IMR-90 (cell line): Measurements from ENCODE around the gene BCAT1. TPM values are rescaled to one million over a fixed set of nuclear protein-coding genes. Genes with fewer than 3 reads are reported as not detected.

Experiments used
- ATAC-seq: fragments of 200-7000 bp; cut with Tn5 transposase; 2 replicates; pipeline ENCODE4 v1.9.1; 2020; ENCODE audit warnings: low read depth, mild to moderate bottlenecking, moderate library complexity
- BruUV-seq: library from RNA; stranded (reverse); fragments of 400-500 nt; replicated peaks from 2 replicates; lab custom pipeline; 2021; lab: Mats Ljungman, UMichigan
- CTCF ChIA-PET: fragments of 300-600 bp; formaldehyde crosslinking; extraction: SDS; loops from one replicate; lab custom pipeline; 2021; ENCODE audit warnings: antibody characterized with exemption; lab: Yijun Ruan, JAX
- POLR2A ChIA-PET: fragments of 300-600 bp; sonication (Branson Sonifier 250); formaldehyde crosslinking; loops from one replicate; lab custom pipeline; 2022; ENCODE audit warnings: antibody characterized with exemption; ENCODE audit not compliant: unreplicated experiment; lab: Charles Lee
- DNase-seq: peaks from one replicate; pipeline ENCODE4 v3.0.0; 2013
- H2AFZ ChIP-seq: replicated peaks from 2 replicates; pipeline ENCODE3; 2013; ENCODE audit warnings: low read length, mild to moderate bottlenecking; ENCODE audit not compliant: poor library complexity
- H2AK5ac ChIP-seq: 2 replicates; pipeline ENCODE4 v1.6.1; 2013; ENCODE audit warnings: low read depth, low read length, inconsistent platforms
- H2AK9ac ChIP-seq: replicated peaks from 2 replicates; pipeline ENCODE3; 2013; ENCODE audit warnings: mild to moderate bottlenecking, low read depth, low read length, moderate library complexity; ENCODE audit not compliant: poor library complexity
- H2BK120ac ChIP-seq: 2 replicates; pipeline ENCODE4 v1.6.1; 2013; ENCODE audit warnings: low read depth, low read length, inconsistent platforms
- H2BK15ac ChIP-seq: 3 replicates; pipeline ENCODE4 v1.6.1; 2013; ENCODE audit warnings: low read depth, low read length, inconsistent platforms
- H2BK20ac ChIP-seq: 2 replicates; pipeline ENCODE4 v1.6.1; 2013; ENCODE audit warnings: low read depth, mild to moderate bottlenecking, inconsistent platforms, low read length, moderate library complexity
- H2BK5ac ChIP-seq: 2 replicates; pipeline ENCODE4 v1.6.1; 2013; ENCODE audit warnings: mild to moderate bottlenecking, low read depth, low read length, inconsistent platforms; ENCODE audit not compliant: poor library complexity, severe bottlenecking
- H3K14ac ChIP-seq: replicated peaks from 2 replicates; pipeline ENCODE4 v1.6.1; 2013; ENCODE audit warnings: low read depth, low read length, inconsistent platforms
- H3K18ac ChIP-seq: 2 replicates; pipeline ENCODE4 v1.6.1; 2013; ENCODE audit warnings: low read depth, low read length, control low read depth
- H3K23ac ChIP-seq: 2 replicates; pipeline ENCODE4 v1.6.1; 2013; ENCODE audit warnings: low read depth, low read length, inconsistent platforms
- H3K27ac ChIP-seq: 2 replicates; pipeline ENCODE4 v1.5.1; 2013; ENCODE audit warnings: mild to moderate bottlenecking, control low read depth, low read length; ENCODE audit not compliant: insufficient read depth
- H3K27me3 ChIP-seq: 2 replicates; pipeline ENCODE4 v1.6.1; 2013; ENCODE audit warnings: low read length; ENCODE audit not compliant: control insufficient read depth, insufficient read depth
- H3K36me3 ChIP-seq: 2 replicates; pipeline ENCODE4 v1.6.1; 2013; ENCODE audit warnings: low read length, mixed read lengths; ENCODE audit not compliant: control insufficient read depth, insufficient read depth
- H3K4ac ChIP-seq: 2 replicates; pipeline ENCODE4 v1.6.1; 2013; ENCODE audit warnings: low read depth, low read length, inconsistent platforms
- H3K4me1 ChIP-seq: 2 replicates; pipeline ENCODE4 v1.6.1; 2013; ENCODE audit warnings: low read length, mixed read lengths; ENCODE audit not compliant: control insufficient read depth, insufficient read depth
- H3K4me2 ChIP-seq: 2 replicates; pipeline ENCODE4 v1.6.1; 2013; ENCODE audit warnings: low read depth, mild to moderate bottlenecking, control low read depth, low read length, moderate library complexity
- H3K4me3 ChIP-seq: 2 replicates; pipeline ENCODE4 v1.5.1; 2013; ENCODE audit warnings: low read depth, mild to moderate bottlenecking, control low read depth, low read length, moderate library complexity; ENCODE audit not compliant: insufficient read depth
- H3K56ac ChIP-seq: 2 replicates; pipeline ENCODE4 v1.6.1; 2013; ENCODE audit warnings: low read length, inconsistent platforms; ENCODE audit not compliant: insufficient read depth; ENCODE audit errors: extremely low read depth
- H3K79me1 ChIP-seq, 2 experiments: 2 replicates each; pipeline ENCODE4 v1.6.1; 2013; ENCODE audit warnings: low read length in 2 of 2, inconsistent platforms in 1 of 2, low read depth in 1 of 2
- H3K9ac ChIP-seq: 2 replicates; pipeline ENCODE4 v1.6.1; 2013; ENCODE audit warnings: low read depth, low read length, control low read depth
- H3K9me1 ChIP-seq: 2 replicates; pipeline ENCODE4 v1.6.1; 2013; ENCODE audit warnings: low read length, inconsistent platforms; ENCODE audit not compliant: insufficient read depth
- H3K9me3 ChIP-seq: 2 replicates; pipeline ENCODE4 v1.6.1; 2013; ENCODE audit warnings: low read length; ENCODE audit not compliant: control insufficient read depth, insufficient read depth
- H4K20me1 ChIP-seq: 2 replicates; pipeline ENCODE4 v1.6.1; 2013; ENCODE audit warnings: low read length, inconsistent platforms; ENCODE audit not compliant: insufficient read depth
- H4K5ac ChIP-seq: 2 replicates; pipeline ENCODE4 v1.6.1; 2013; ENCODE audit warnings: mild to moderate bottlenecking, low read depth, low read length, control low read depth
- H4K8ac ChIP-seq, 2 experiments: 2 replicates each; pipeline ENCODE4 v1.6.1; 2013; ENCODE audit warnings: low read depth in 2 of 2, low read length in 2 of 2, control low read depth in 1 of 2, inconsistent platforms in 1 of 2
- H4K91ac ChIP-seq: 2 replicates; pipeline ENCODE4 v1.6.1; 2013; ENCODE audit warnings: low read depth, low read length, inconsistent platforms; ENCODE audit not compliant: insufficient read depth
- CEBPB ChIP-seq: IDR thresholded peaks from 2 replicates; pipeline ENCODE4 v1.6.1; 2012; ENCODE audit warnings: low read depth, low read length, improper control_type of control experiment
- NFE2L2 ChIP-seq: fragments of 150-350 bp; IDR thresholded peaks from 2 replicates; pipeline ENCODE4 v1.6.1; 2016; ENCODE audit warnings: low read depth, mild to moderate bottlenecking, low read length
- POLR2A ChIP-seq: IDR thresholded peaks from 2 replicates; pipeline ENCODE4 v1.6.1; 2012; ENCODE audit warnings: mild to moderate bottlenecking, low read depth, low read length
- WGBS, 2 experiments: methylation state at CpG; one replicate each; pipeline versions ENCODE4 v1.1.5 to v1.1.7; 2013; ENCODE audit warnings: missing lambda C conversion rate in 2 of 2; ENCODE audit not compliant: insufficient read length in 1 of 2; ENCODE audit errors: extremely low coverage in 2 of 2; 5-methylcytosine and 5-hydroxymethylcytosine counted together
- dilution Hi-C: fragments of 300-500 bp; cut with HindIII; formaldehyde crosslinking; loops from one replicate; pipeline ENCODE4 v1.14.3; 2018; ENCODE audit warnings: low sequenced_read_pairs; ENCODE audit not compliant: unreplicated experiment
- in situ Hi-C: fragments of 300-500 bp; cut with MboI; formaldehyde crosslinking; loops from 3 replicates; pipeline ENCODE4 v1.14.3; 2019; ENCODE audit warnings: low sequenced_read_pairs, inconsistent platforms, mixed read lengths
- intact Hi-C: fragments of 100-400 bp; cut with micrococcal nuclease; formaldehyde crosslinking; loops from 2 replicates; pipeline ENCODE4 v1.10.0; 2022
- polyA plus RNA-seq, 3 experiments: library from polyadenylated mRNA; depleted of rRNA; stranded (reverse); fragments of >200 nt; gene quantifications; 2 replicates each; pipeline ENCODE4 v1.2.3, GENCODE V29; 2012; ENCODE audit warnings: low replicate concordance in 1 of 3
- total RNA-seq: library from RNA; depleted of rRNA; stranded (reverse); fragments of >200 nt; gene quantifications from 2 replicates; pipeline ENCODE4 v1.2.3, GENCODE V29; 2012
- TF ChIP-seq, protein P1 (sequence below): conservative IDR thresholded peaks from 2 replicates; pipeline ENCODE4 v1.5.1; 2012; ENCODE audit warnings: mild to moderate bottlenecking, low read depth, low read length, improper control_type of control experiment
- TF ChIP-seq, protein P2 (sequence below): fragments of 150-350 bp; IDR thresholded peaks from 2 replicates; pipeline ENCODE4 v1.6.1; 2017; ENCODE audit warnings: mild to moderate bottlenecking, antibody characterized with exemption, low read length, low read depth
- TF ChIP-seq, protein P3 (sequence below): fragments of 150-350 bp; IDR thresholded peaks from 2 replicates; pipeline ENCODE4 v1.6.1; 2016; ENCODE audit warnings: low read depth, mild to moderate bottlenecking, low read length, moderate library complexity, borderline replicate concordance

Gene BCAT1
- total and polyA plus RNA-seq, 2 of the 4 experiments (the other 2 are of a cell fraction): 30.4 to 683 TPM

- no peak for DNase-seq
- H3K56ac ChIP-seq: no peak overlapping the region
- no peak overlapping the region for H4K8ac ChIP-seq
- dilution Hi-C loops (no loop called here), intact Hi-C loops (no loop called here), in situ Hi-C loops (no loop called here)
- peak overlapping the region; percentile 69 for H3K18ac ChIP-seq
- WGBS, 2 experiments: 94% methylated on average over 9 of the region's 13 CpGs; no CpG with 5 or more reads in 1 of the 2 experiments
- H3K9ac ChIP-seq: no peak overlapping the region
- POLR2A ChIA-PET: no interaction called here
- no TSS peak for BruUV-seq
- peaks cover 22% of the 10 kb centered on the region; the same call in 1 of the 2 replicates for H4K20me1 ChIP-seq
- peaks cover 15% of the 10 kb centered on the region for H3K36me3 ChIP-seq
- no peak overlapping the region for H2AFZ ChIP-seq
- no peak overlapping the region for H3K4me2 ChIP-seq
- H3K27ac ChIP-seq: peak overlapping the region; percentile 42; the same call in 1 of the 2 replicates
- no peak overlapping the region for H2BK20ac ChIP-seq
- no peaks in the 10 kb centered on the region for H3K27me3 ChIP-seq
- H3K4ac ChIP-seq: peak overlapping the region; percentile 44; the same call in 1 of the 2 replicates
- H4K91ac ChIP-seq: no peak overlapping the region
- peaks cover 12% of the 10 kb centered on the region for H3K4me1 ChIP-seq
- CTCF ChIA-PET: interaction anchor here (0.8 to 1.0 kb wide), 2 partner anchors 13 to 150 kb away, joined by 3 read pairs; no protein-coding TSS in a partner anchor
- no peak overlapping the region for H2AK9ac ChIP-seq
- H3K14ac ChIP-seq: peak overlapping the region; percentile 56; the same call in 1 of the 2 replicates
- H2AK5ac ChIP-seq: 0 out of 2 replicates have a peak overlapping the region, but pooled peaks have one; percentile 48
- H3K79me1 ChIP-seq: peaks cover 21 to 46% of the 10 kb centered on the region in 2 experiments; a peak in 3 of 4 replicates
- no peak overlapping the region for H2BK5ac ChIP-seq
- H3K4me3 ChIP-seq: no peak overlapping the region
- H4K5ac ChIP-seq: peak overlapping the region; percentile 30; the same call in 1 of the 2 replicates
- peaks cover 13% of the 10 kb centered on the region for H3K9me1 ChIP-seq
- H2BK15ac ChIP-seq: no peak overlapping the region
- TF ChIP-seq, protein P1, sequence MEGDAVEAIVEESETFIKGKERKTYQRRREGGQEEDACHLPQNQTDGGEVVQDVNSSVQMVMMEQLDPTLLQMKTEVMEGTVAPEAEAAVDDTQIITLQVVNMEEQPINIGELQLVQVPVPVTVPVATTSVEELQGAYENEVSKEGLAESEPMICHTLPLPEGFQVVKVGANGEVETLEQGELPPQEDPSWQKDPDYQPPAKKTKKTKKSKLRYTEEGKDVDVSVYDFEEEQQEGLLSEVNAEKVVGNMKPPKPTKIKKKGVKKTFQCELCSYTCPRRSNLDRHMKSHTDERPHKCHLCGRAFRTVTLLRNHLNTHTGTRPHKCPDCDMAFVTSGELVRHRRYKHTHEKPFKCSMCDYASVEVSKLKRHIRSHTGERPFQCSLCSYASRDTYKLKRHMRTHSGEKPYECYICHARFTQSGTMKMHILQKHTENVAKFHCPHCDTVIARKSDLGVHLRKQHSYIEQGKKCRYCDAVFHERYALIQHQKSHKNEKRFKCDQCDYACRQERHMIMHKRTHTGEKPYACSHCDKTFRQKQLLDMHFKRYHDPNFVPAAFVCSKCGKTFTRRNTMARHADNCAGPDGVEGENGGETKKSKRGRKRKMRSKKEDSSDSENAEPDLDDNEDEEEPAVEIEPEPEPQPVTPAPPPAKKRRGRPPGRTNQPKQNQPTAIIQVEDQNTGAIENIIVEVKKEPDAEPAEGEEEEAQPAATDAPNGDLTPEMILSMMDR: no peak
- TF ChIP-seq NFE2L2 (no peak), POLR2A (no peak), CEBPB (no peak)
- TF ChIP-seq, protein P2, sequence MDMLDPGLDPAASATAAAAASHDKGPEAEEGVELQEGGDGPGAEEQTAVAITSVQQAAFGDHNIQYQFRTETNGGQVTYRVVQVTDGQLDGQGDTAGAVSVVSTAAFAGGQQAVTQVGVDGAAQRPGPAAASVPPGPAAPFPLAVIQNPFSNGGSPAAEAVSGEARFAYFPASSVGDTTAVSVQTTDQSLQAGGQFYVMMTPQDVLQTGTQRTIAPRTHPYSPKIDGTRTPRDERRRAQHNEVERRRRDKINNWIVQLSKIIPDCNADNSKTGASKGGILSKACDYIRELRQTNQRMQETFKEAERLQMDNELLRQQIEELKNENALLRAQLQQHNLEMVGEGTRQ: no peak
- TF ChIP-seq, protein P3, sequence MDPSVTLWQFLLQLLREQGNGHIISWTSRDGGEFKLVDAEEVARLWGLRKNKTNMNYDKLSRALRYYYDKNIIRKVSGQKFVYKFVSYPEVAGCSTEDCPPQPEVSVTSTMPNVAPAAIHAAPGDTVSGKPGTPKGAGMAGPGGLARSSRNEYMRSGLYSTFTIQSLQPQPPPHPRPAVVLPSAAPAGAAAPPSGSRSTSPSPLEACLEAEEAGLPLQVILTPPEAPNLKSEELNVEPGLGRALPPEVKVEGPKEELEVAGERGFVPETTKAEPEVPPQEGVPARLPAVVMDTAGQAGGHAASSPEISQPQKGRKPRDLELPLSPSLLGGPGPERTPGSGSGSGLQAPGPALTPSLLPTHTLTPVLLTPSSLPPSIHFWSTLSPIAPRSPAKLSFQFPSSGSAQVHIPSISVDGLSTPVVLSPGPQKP: no peak
- ATAC-seq: no peak
- H3K9me3 ChIP-seq: no peaks in the 10 kb centered on the region
- H2BK120ac ChIP-seq: no peak overlapping the region
- H3K23ac ChIP-seq: no peak overlapping the region
Observed at GRCh38 chr12:24839268-24839791, 109.6 kb downstream of the BCAT1 start.
